GM21423 (cell line): ENCODE results near the gene TJP2.

Experiments used
- ATAC-seq: cut with Tn5 transposase; IDR thresholded peaks from one replicate; pipeline ENCODE4 v1.9.1; 2021; ENCODE audit warnings: mild to moderate bottlenecking, moderate library complexity; ENCODE audit not compliant: unreplicated experiment

Gene TJP2

GRCh38 chr9:69173891-69174615, at the start of gene TJP2:
Gene TJP2, plus strand, starts transcription at chr9:69174277. Its CDS starts 96 bp downstream, at chr9:69174373.
- ATAC-seq: peak; percentile 49

GRCh38 chr9:69130456-69131441, 43.3 kb upstream of the TJP2 start:
- ATAC-seq: no peak

- no peak for ATAC-seq
Measured at GRCh38 chr9:69131682-69132081, 42.4 kb upstream of the TJP2 start.

GRCh38 chr9:69132361-69132760, 41.7 kb upstream of the TJP2 start:
- ATAC-seq: no peak

GRCh38 chr9:69134412-69134811, 39.7 kb upstream of the TJP2 start:
- ATAC-seq: no peak

- no peak for ATAC-seq
Measured at GRCh38 chr9:69136185-69136584, 37.9 kb upstream of the TJP2 start.

- ATAC-seq: no peak
Measured at GRCh38 chr9:69136779-69137178, 37.3 kb upstream of the TJP2 start.

- ATAC-seq: no peak
Measured at GRCh38 chr9:69137311-69137710, 36.8 kb upstream of the TJP2 start.

- ATAC-seq: no peak
Measured at GRCh38 chr9:69139596-69139995, 34.5 kb upstream of the TJP2 start.

- no peak for ATAC-seq
Measured at GRCh38 chr9:69140123-69140735, 33.8 kb upstream of the TJP2 start.

- no peak for ATAC-seq
Measured at GRCh38 chr9:69141851-69142250, 32.2 kb upstream of the TJP2 start.

- ATAC-seq: no peak
Measured at GRCh38 chr9:69143291-69143690, 30.8 kb upstream of the TJP2 start.

GRCh38 chr9:69145144-69145715, 28.8 kb upstream of the TJP2 start:
- ATAC-seq: no peak

GRCh38 chr9:69147041-69147834, 26.8 kb upstream of the TJP2 start:
- ATAC-seq: no peak

- no peak for ATAC-seq
Measured at GRCh38 chr9:69149321-69149807, 24.7 kb upstream of the TJP2 start.

GRCh38 chr9:69151506-69151905, 22.6 kb upstream of the TJP2 start:
- no peak for ATAC-seq

- ATAC-seq: no peak
Measured at GRCh38 chr9:69153707-69154521, 20.2 kb upstream of the TJP2 start.

- ATAC-seq: peak; percentile 97
Measured at GRCh38 chr9:69155341-69156030, 18.6 kb upstream of the TJP2 start.
